ENCODE measurements around the gene TRMT1.
A peak's percentile ranks its signal among the peaks of the same experiment; 100 is the strongest.

The TRMT1 gene

DNA sequence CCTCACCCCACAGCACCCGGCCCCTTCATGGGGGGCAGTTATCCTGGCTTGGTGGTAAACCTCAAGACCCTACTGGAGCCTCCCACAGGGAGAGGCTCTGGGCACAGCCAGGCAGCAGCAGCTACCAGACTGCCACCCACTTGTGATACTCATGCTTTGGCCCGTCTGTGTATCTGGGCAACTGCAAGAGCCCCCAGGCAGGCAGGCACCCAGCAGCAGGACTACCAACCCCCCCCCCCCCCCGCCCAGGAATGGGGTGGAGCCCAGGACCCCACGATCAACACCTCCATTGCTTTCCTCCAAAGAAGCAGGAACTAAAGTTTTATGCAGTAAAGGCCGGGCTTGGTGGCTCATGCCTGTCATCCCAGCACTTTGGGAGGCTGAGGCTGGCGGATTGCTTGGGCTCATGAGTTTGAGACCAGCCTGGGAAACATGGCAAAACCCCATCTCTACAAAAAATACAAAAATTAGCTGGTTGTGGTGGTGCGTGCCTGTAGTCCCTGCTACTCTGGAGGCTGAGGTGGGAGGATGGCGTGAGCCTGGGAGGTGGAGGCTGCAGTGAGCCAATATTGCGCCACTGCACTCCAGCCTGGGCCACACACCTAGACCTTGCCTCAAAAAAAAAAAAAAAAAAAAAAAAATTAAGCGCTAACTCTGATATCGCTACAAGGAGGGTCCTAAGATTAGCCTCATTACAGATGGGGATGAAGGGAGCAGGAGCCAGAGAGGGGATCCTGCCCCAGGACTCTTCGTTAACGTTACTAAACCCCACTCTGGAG is 12.8 kb downstream of the TRMT1 start:
- H3K4me3 ChIP-seq (ENCODE audit: low read depth in 1 of 2, low read length in 2 of 2), result peak overlapping the region in 1 of 2 donors; percentile 65
- peaks cover 9 to 35% of the 10 kb centered on the region in 2 donors for H3K4me1 ChIP-seq (ENCODE audit: control insufficient read depth in 1 of 2, insufficient read depth in 2 of 2, low read length in 2 of 2)
- H3K27ac ChIP-seq (ENCODE audit: low read length), result peak overlapping the region; percentile 56
- H3K36me3 ChIP-seq (ENCODE audit: control insufficient read depth in 1 of 2, insufficient read depth in 2 of 2, low read length in 2 of 2), result peaks cover 0 to 6% of the 10 kb centered on the region in 2 donors
- H3K27me3 ChIP-seq (ENCODE audit: low read depth, low read length), result no peaks in the 10 kb centered on the region
- no peaks in the 10 kb centered on the region for H3K9me3 ChIP-seq (ENCODE audit: control insufficient read depth in 1 of 2, low read length in 2 of 2)

DNA sequence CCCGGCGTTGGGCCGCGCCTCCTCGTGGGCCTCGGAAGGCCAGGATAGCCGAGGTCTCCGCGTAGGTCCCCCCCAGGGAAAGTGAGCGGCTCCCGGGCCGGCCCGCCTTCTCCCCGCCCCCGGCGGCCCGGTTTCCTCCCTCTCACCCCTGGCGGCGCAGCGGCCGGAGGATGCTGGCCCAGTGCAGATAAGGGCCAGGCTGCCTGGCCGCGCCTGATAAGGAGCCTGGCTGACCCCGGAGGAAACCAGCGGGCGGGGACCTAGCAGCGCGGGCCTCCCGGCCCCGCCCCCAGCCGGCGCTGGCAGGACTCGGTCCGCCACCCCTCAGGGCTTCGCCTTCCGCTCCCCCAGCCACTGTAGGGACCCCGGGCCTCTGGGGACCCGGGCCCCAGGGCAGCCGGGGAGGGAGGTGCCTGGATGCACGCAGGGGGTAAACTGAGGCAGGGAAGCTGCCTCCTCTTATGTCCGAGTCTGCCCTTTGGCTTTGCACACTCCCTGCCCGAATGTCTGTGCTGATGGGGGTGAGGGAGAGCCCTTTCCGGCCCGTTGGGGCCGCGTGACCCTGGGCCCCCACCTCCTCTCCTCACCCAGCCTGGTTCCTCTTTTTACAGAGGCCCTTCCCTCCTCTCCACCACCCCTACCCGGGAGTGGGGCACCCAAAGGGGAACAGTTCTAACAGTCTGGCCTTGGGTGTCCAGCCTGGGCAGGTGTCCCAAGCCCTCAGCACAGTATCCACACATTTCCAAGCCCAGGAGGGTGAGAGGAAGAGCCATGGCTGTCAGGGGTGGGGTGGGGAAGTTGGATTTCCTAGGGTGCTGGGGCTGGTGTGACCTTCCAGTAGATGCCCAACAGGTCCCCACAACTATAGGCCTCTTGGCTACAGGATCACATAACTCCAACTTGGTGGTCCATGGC is 13.6 kb downstream of the TRMT1 start, which contains the start of gene LYL1:
Gene LYL1, minus strand, starts transcription at position 193 of the 915 bp plus-strand sequence. CDS start 1,687 bp downstream, outside the sequence.
- Histone ChIP-seq H3K4me1 (ENCODE audit: control insufficient read depth in 1 of 2, insufficient read depth in 2 of 2, low read length in 2 of 2) (peaks cover 9 to 38% of the 10 kb centered on the region in 2 donors), H3K9me3 (ENCODE audit: control insufficient read depth in 1 of 2, low read length in 2 of 2) (no peaks in the 10 kb centered on the region), H3K27ac (ENCODE audit: low read length) (peak within 1 kb of the TSS; percentile 56), H3K4me3 (ENCODE audit: low read depth in 1 of 2, low read length in 2 of 2) (peak within 1 kb of the TSS; percentile 53 to 65), H3K27me3 (ENCODE audit: low read depth, low read length) (no peaks in the 10 kb centered on the region), H3K36me3 (ENCODE audit: control insufficient read depth in 1 of 2, insufficient read depth in 2 of 2, low read length in 2 of 2) (peaks cover 0 to 6% of the 10 kb centered on the region in 2 donors)

DNA sequence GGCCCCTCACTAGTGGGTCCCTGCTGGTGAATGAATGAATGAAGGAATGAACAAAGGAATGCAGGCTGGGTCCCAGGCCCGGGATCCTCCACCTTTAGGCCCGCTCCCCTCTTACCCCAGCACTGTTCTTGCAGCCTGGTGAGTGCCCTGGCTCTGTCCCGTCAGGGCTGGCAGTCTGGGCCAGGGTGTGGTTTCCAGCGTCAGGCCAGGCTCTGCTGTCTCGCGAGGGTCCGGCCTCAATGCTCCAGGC is 14.2 kb downstream of the TRMT1 start:
- no peaks in the 10 kb centered on the region for H3K9me3 ChIP-seq (ENCODE audit: control insufficient read depth in 1 of 2, low read length in 2 of 2)
- no peaks in the 10 kb centered on the region for H3K27me3 ChIP-seq (ENCODE audit: low read depth, low read length)
- peak overlapping the region; percentile 53 to 65 for H3K4me3 ChIP-seq (ENCODE audit: low read depth in 1 of 2, low read length in 2 of 2)
- peak overlapping the region; percentile 31 for H3K27ac ChIP-seq (ENCODE audit: low read length)
- H3K36me3 ChIP-seq (ENCODE audit: control insufficient read depth in 1 of 2, insufficient read depth in 2 of 2, low read length in 2 of 2), result peaks cover 0 to 1% of the 10 kb centered on the region in 2 donors
- H3K4me1 ChIP-seq (ENCODE audit: control insufficient read depth in 1 of 2, insufficient read depth in 2 of 2, low read length in 2 of 2), result peaks cover 9 to 41% of the 10 kb centered on the region in 2 donors

DNA sequence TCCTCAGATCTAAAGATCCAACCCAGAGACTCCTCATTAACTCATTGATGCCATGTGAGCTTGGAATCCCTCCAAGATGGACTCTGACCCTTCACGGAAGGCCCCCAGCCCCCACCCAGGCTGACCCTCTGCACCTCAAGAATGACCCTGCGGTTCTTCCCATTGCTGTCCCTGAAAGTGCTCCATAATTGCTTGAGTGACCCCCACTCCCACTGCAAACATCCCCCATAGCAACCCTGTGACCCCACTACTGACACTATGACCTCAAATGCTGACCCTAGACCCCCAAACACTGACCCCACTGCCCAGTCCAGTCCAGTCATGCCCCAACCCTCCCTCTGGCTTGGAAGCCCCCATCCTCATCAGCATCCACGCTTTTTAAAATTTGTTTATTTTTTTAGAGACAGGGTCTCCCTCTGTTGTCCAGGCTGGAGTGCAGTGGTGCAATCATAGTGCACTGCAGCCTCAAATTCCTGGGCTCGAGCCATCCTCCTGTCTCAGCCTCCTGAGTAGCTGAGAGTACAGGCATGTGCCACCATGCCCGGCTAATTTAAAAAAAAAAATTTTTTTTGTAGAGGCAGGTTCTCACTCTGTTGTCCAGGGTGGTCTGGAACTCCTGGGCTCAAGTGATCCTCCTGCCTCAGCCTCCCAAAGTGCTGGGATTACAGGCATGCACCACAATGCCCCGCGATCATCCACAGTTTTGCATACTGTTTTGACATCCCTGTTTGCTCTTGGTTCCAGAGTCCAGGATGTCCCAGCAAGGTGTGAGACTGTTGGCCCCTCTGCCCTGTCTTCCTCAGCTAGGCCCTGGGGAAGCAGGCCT is 14.7 kb downstream of the TRMT1 start:
- Histone ChIP-seq H3K36me3 (ENCODE audit: control insufficient read depth in 1 of 2, insufficient read depth in 2 of 2, low read length in 2 of 2) (no peaks in the 10 kb centered on the region), H3K4me3 (ENCODE audit: low read depth in 1 of 2, low read length in 2 of 2) (peak overlapping the region; percentile 53 to 65), H3K9me3 (ENCODE audit: control insufficient read depth in 1 of 2, low read length in 2 of 2) (no peaks in the 10 kb centered on the region), H3K27ac (ENCODE audit: low read length) (peak overlapping the region; percentile 31), H3K4me1 (ENCODE audit: control insufficient read depth in 1 of 2, insufficient read depth in 2 of 2, low read length in 2 of 2) (peaks cover 9 to 41% of the 10 kb centered on the region in 2 donors), H3K27me3 (ENCODE audit: low read depth, low read length) (no peaks in the 10 kb centered on the region)

DNA sequence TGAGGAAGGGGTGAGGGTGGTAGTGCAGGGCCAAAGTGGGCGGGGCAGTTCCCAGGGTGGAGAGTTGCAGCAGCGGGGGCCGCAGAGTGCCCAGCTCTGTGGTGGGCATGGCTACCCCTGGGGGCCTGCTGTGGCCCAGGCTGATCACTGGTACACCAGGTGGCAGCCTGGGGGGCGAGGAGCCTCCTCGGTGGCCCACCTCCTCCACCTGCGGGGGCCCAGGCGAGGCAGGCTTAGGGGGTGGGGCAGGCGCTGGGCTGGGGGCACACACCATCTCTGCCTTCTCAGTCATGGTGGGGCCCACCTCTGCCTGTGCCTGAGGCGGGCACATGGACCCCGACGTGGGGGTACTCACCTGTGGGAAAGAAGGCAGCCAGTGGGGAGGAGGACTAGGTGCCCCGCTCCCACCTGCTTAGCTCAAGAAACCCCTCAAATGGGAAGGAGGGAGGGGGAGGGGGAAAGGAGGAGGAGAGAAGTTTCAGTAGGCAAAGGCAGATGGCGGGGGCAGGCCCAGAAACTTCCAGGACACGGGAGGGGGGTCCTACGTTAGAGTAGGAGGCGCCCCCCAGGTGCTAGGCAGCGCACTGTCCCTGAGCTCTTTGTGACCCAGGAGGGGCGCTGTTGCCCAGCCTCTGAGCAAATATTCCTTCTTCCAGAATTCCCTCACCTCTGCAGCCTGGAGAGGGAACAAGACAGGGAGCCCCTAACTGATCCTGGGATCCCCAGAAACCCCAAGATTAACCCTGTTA is 15.5 kb downstream of the TRMT1 start:
- Histone ChIP-seq H3K36me3 (ENCODE audit: control insufficient read depth in 1 of 2, insufficient read depth in 2 of 2, low read length in 2 of 2) (no peaks in the 10 kb centered on the region), H3K27ac (ENCODE audit: low read length) (no peak overlapping the region), H3K4me1 (ENCODE audit: control insufficient read depth in 1 of 2, insufficient read depth in 2 of 2, low read length in 2 of 2) (peaks cover 9 to 41% of the 10 kb centered on the region in 2 donors), H3K9me3 (ENCODE audit: control insufficient read depth in 1 of 2, low read length in 2 of 2) (no peaks in the 10 kb centered on the region), H3K4me3 (ENCODE audit: low read depth in 1 of 2, low read length in 2 of 2) (peak overlapping the region; percentile 42 to 65), H3K27me3 (ENCODE audit: low read depth, low read length) (no peaks in the 10 kb centered on the region)

DNA sequence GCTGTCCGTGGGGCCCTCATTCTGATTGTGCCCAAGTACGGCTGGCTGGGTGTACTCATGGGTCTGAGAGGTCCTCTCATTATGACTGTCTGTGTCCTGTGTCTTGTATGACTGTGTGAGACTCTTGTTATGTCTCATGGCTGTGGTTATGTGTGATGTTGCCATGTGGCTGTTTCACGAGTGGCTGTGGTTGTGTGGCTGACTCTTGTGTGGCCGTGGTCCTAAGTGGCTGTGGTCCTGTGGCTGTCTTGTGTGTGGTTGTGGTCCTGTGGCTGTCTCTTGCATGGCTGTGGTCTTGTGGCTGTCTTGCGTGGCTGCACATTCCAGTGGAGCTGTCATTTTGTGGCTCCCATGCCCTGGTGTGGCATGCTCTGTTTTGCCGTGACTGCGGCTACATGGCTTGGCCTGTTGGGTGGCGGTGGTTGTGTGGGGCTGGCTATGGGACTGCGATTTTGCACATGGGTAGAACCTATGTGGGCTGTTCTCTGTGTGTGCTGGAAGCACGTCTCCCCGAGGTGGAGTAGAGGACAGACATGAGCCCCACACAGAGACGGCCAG is 16.4 kb downstream of the TRMT1 start:
- Histone ChIP-seq H3K4me3 (ENCODE audit: low read depth in 1 of 2, low read length in 2 of 2) (peak overlapping the region in 1 of 2 donors; percentile 52), H3K4me1 (ENCODE audit: control insufficient read depth in 1 of 2, insufficient read depth in 2 of 2, low read length in 2 of 2) (peaks cover 9 to 47% of the 10 kb centered on the region in 2 donors), H3K9me3 (ENCODE audit: control insufficient read depth in 1 of 2, low read length in 2 of 2) (no peaks in the 10 kb centered on the region), H3K27ac (ENCODE audit: low read length) (peak overlapping the region; percentile 82), H3K27me3 (ENCODE audit: low read depth, low read length) (no peaks in the 10 kb centered on the region), H3K36me3 (ENCODE audit: control insufficient read depth in 1 of 2, insufficient read depth in 2 of 2, low read length in 2 of 2) (peaks cover 0 to 4% of the 10 kb centered on the region in 2 donors)

DNA sequence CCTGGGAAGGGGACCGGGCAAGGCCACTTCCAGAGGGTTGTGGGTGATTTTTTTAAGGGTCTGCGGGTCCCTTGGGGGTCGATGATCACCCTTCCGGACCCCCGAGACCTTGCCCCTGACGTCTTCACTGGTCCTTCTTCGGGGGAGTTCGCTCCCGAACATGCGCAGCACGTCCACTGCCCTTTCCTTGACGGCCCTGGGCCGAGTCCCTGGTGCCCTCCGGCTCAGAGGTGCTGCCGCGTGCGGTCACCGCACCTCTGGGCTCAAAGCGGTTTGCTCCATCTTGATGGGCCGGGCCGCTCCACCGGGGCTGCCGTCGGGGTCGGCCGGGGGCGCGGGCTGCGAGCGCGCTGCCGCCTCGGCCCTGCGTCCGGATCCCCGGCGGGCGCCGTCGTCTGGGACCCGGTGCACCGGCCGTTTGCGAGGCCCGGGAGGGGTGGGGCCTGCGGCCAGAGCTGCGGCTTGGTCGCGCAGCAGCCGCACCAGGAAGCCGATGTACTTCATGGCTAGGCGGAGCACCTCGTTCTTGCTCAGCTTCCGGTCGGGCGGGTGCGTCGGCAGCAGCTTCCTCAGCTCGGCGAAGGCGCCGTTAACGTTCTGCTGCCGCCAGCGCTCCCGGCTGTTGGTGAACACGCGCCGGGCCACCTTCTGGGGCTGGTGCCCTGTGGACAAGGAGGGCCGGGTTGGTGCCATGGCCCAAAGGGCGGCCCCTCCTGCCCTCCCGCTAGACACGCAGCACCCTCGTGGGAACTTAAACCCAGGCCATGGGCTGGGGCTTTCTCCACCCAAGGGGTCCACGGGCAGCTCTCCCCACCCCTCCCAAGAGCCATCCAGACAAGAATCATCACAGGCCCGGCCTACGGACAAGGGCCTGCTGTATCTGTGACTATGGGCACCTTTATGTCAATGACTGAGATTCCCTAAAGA is 17.2 kb downstream of the TRMT1 start:
- Histone ChIP-seq H3K9me3 (ENCODE audit: control insufficient read depth in 1 of 2, low read length in 2 of 2) (no peaks in the 10 kb centered on the region), H3K4me1 (ENCODE audit: control insufficient read depth in 1 of 2, insufficient read depth in 2 of 2, low read length in 2 of 2) (peaks cover 9 to 50% of the 10 kb centered on the region in 2 donors), H3K27me3 (ENCODE audit: low read depth, low read length) (no peaks in the 10 kb centered on the region), H3K36me3 (ENCODE audit: control insufficient read depth in 1 of 2, insufficient read depth in 2 of 2, low read length in 2 of 2) (peaks cover 0 to 4% of the 10 kb centered on the region in 2 donors), H3K4me3 (ENCODE audit: low read depth in 1 of 2, low read length in 2 of 2) (peak overlapping the region; percentile 37 to 52), H3K27ac (ENCODE audit: low read length) (peak overlapping the region; percentile 82)

DNA sequence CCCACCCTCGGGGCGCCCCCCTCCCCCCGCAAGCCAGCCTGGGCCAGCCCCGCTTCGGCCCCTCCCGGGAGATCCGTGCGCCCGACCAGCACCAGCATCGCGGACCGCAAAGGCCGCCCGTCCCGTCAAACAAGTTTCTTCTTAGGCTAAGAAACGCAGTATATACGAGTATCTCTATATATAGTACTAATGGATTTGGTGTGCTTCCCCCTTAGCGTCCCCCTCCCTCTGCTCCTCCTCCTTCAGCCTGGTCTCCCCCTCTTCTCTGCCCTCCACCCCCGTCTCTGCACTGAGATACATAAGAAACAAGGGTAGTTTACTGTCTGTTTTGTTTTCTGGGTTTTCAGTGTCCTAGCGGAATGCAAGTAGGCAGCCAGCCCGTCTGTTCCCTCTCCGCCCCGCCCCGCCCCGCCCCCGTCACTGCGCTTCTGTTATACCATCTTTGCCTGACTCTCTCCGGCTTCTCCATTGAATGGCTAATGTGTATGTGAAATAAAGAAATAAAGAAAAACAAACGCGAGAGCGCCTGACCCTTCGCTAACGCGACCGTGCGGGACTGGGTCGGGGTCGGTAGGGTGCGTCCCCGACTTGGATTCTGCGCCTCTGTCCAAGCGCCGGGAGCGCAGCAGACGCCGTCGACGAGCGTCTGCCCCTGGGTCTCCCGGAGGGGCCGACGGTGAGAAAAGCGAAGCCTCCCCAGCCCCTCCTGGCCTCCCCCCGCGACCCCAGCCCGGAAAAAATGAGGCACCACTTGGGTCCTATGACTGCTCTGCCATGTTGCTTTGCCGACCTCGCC is 18.1 kb downstream of the TRMT1 start:
- H3K4me3 ChIP-seq (ENCODE audit: low read depth in 1 of 2, low read length in 2 of 2), result peak overlapping the region; percentile 37 to 52
- peaks cover 0 to 4% of the 10 kb centered on the region in 2 donors for H3K36me3 ChIP-seq (ENCODE audit: control insufficient read depth in 1 of 2, insufficient read depth in 2 of 2, low read length in 2 of 2)
- no peaks in the 10 kb centered on the region for H3K9me3 ChIP-seq (ENCODE audit: control insufficient read depth in 1 of 2, low read length in 2 of 2)
- peak overlapping the region; percentile 72 for H3K27ac ChIP-seq (ENCODE audit: low read length)
- peaks cover 9 to 54% of the 10 kb centered on the region in 2 donors for H3K4me1 ChIP-seq (ENCODE audit: control insufficient read depth in 1 of 2, insufficient read depth in 2 of 2, low read length in 2 of 2)
- H3K27me3 ChIP-seq (ENCODE audit: low read depth, low read length), result no peaks in the 10 kb centered on the region
